ENCODE data around the gene CARMIL1. TPM values are rescaled to one million over a fixed set of nuclear protein-coding genes. Genes with fewer than 3 reads are reported as not detected.
A peak's percentile ranks its signal among the peaks of the same experiment; 100 is the strongest.

CARMIL1 gene
- total RNA-seq, 2 donors from 2014 or later: 3.5 to 4.8 TPM

DNA sequence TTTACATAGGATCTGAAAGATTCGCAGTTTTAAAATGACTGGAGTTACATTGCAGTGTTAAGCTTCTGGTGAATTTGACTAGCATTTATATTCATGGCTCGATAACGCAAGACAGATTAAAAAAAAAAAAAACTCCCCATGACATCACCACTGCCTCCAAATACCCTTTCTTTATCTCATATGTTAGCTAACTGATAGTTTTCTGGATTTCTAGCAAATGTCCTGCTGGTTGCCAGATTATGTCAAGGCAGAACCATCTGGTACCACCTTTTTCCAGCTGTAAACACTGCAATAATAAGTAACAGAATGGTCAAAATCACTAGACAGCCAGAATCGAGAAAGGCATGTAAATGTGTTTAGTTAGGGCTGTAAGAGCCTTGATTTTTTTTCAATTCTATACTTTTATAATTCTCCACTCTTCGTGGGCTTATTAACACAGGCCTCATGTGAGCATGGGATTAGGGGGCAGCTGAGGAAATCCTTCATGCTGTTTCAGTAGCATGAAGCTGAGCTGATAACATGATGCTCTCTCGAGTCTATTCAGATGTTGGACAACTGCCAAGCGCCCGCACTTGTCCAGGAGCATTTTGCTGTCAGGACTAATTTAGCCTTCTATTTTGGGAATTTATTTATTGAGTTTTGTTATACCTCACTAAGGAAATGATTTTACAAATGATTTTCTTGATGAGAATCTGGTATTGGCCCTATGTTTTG, 206.8 kb downstream of the CARMIL1 start:
- no peaks in the 10 kb centered on the region for H3K27me3 Mint-ChIP-seq
- DNase-seq: no peak
- H3K27ac Mint-ChIP-seq: no peak overlapping the region
- no peak overlapping the region for H3K4me3 Mint-ChIP-seq
- ATAC-seq: no peak
- H3K36me3 Mint-ChIP-seq (ENCODE audit: low read depth): peaks cover under 1% of the 10 kb centered on the region
- no peaks in the 10 kb centered on the region for H3K9me3 ChIP-seq (ENCODE audit: control insufficient read depth, low read length, poor library complexity, severe bottlenecking)
- peaks cover 4% of the 10 kb centered on the region for H3K4me1 Mint-ChIP-seq

DNA sequence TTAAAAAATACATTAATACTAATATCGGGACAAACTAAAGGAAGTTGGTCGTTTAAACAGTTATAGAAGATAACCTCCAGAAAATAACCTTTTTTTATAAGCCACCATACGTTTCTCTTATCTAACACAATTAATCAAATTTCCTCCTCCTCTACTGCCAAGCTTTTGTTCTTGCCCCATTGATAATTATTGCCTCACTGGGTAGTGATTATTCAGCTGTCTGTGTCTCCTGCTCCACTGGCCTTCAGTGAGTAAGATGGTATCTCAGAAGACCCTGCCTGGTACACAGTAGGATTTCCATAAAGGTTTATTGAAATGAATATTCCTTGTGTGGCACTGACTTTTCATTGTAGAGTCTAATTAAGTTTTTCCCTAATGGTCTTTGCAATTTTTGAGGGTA, 207.4 kb downstream of the CARMIL1 start:
- Mint-ChIP-seq H3K36me3 (ENCODE audit: low read depth) (no peaks in the 10 kb centered on the region), H3K27me3 (no peaks in the 10 kb centered on the region), H3K4me3 (no peak overlapping the region), H3K27ac (no peak overlapping the region), H3K4me1 (peaks cover 4% of the 10 kb centered on the region)
- no peaks in the 10 kb centered on the region for H3K9me3 ChIP-seq (ENCODE audit: control insufficient read depth, low read length, poor library complexity, severe bottlenecking)
- DNase-seq (no peak), ATAC-seq (no peak)

DNA sequence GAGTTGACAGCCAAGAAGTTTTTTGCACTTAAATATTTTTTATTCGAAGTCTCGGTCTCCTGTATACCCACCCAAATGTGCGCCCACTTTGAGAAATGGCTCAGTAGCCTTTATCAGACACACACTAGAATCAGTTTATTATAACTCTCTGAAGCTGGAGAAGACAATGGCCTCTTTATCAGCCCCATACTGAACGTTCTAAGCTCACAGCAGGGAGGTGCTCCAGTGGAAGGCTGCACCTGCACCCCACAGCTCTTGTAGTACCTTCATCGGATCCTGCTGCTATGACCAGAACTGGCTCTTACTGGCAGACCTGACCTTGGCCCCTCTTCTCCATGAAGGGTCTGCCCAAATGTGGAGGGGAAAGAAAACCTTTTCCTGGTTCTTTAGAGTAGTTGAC, 207.8 kb downstream of the CARMIL1 start:
- H3K4me3 Mint-ChIP-seq: no peak overlapping the region
- H3K36me3 Mint-ChIP-seq (ENCODE audit: low read depth): no peaks in the 10 kb centered on the region
- DNase-seq (no peak), ATAC-seq (no peak)
- H3K27me3 Mint-ChIP-seq: no peaks in the 10 kb centered on the region
- H3K27ac Mint-ChIP-seq: no peak overlapping the region
- no peaks in the 10 kb centered on the region for H3K9me3 ChIP-seq (ENCODE audit: control insufficient read depth, low read length, poor library complexity, severe bottlenecking)
- H3K4me1 Mint-ChIP-seq: peaks cover 4% of the 10 kb centered on the region

DNA sequence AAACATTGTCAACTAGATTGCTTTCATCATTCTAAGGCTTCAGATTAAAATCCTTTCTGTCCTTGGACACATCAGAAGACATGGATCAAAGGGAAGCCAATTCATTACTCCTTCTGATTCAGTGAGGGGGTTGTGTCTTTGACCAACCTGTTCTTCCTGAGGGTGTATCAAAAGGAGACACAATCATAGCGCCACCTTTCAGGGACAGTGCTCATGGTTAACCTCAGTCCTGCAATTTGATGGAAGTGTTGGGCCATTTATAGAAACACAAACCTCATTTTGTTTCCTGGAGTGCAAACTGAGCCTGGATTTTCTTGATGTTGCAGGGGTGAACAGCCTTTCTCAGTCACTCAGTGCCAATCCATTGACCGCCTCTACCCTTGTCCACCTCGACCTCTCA, 209.0 kb downstream of the CARMIL1 start:
- no peak overlapping the region for H3K4me3 Mint-ChIP-seq
- no peak overlapping the region for H3K27ac Mint-ChIP-seq
- DNase-seq (no peak), ATAC-seq (no peak)
- no peaks in the 10 kb centered on the region for H3K9me3 ChIP-seq (ENCODE audit: control insufficient read depth, low read length, poor library complexity, severe bottlenecking)
- H3K4me1 Mint-ChIP-seq: peaks cover 4% of the 10 kb centered on the region
- no peaks in the 10 kb centered on the region for H3K27me3 Mint-ChIP-seq
- H3K36me3 Mint-ChIP-seq (ENCODE audit: low read depth): no peaks in the 10 kb centered on the region

DNA sequence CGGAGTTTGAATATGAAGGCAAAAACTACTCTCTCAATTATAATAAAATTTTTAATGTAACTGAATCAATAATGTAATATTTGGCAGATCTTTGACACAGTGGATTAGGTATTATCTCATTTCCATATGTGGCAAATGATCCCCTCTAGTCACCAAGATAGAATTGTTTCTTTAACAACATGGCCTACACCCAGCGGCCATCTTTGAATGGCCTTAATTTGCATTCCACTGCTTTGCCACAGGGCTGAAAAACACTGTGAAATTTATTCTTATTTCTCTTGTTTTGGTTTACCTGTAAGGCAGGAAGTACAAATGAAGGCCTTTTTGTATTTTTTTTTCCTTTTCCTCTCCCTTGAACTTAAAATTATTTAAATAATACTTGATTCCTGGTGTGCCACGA, 210.2 kb downstream of the CARMIL1 start:
- DNase-seq (no peak), ATAC-seq (no peak)
- H3K4me1 Mint-ChIP-seq: peaks cover 4% of the 10 kb centered on the region
- H3K9me3 ChIP-seq (ENCODE audit: control insufficient read depth, low read length, poor library complexity, severe bottlenecking): no peaks in the 10 kb centered on the region
- no peaks in the 10 kb centered on the region for H3K27me3 Mint-ChIP-seq
- no peak overlapping the region for H3K4me3 Mint-ChIP-seq
- H3K36me3 Mint-ChIP-seq (ENCODE audit: low read depth): no peaks in the 10 kb centered on the region
- H3K27ac Mint-ChIP-seq: peak overlapping the region; percentile 54

DNA sequence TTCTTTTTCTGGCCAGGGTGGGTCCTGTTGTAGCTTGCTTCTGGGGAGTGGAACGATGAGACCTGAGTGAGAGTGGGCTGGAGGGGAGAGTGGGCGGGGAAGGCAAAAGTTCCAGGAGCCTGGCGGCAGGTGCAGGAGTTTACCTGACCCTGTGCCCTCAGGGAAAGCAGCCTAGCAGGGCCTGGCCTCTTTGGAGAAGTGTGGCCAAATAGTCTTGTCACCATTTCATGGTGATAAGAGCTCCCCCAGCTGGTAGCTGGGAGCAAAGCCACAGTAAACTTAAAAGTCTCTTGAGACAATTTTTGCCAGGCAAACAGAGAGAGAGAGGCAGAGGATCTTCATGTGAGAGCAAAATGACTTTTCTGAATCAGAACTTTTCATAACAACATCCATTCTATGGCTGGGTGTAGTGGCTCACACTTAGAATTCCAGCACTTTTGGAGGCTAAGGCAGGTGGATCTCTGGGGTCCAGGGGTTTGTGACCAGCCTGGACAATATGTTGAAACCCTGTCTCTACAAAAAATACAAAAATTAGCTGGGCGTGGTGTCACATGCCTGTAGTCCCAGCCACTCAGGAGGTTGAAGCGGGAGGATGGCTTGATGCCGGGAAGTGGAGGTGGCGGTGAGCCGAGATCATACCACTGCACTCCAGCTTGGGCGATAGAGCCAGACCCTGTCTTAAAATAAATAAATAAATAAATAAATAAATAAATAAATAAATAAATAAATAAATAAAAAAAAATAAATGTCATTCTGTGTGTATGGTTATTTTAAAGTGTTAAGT, 211.0 kb downstream of the CARMIL1 start:
- H3K36me3 Mint-ChIP-seq (ENCODE audit: low read depth): no peaks in the 10 kb centered on the region
- ATAC-seq: peak; percentile 73

DNA sequence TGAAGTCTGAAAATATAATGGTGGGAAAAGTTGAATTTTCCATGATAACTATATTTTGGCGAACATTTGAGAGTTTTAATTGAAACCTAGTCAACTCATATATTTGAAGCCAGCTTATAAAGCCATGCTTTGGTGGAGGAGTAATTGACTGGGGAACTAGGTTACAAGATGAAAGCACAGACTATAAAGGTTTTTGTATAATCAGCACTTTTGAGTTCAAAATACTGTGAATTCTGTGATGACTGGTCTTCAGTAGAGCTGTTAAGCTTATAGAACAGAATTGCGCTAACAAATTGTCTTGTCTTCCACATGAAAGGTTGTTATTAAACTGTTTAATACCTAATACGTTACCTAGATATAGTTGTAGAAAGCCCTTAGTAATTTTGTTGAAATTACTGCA, 213.8 kb downstream of the CARMIL1 start:
- DNase-seq (no peak), ATAC-seq (no peak)
- Mint-ChIP-seq H3K27me3 (no peaks in the 10 kb centered on the region), H3K27ac (no peak overlapping the region), H3K4me3 (no peak overlapping the region), H3K4me1 (peaks cover 4% of the 10 kb centered on the region), H3K36me3 (ENCODE audit: low read depth) (no peaks in the 10 kb centered on the region)
- no peaks in the 10 kb centered on the region for H3K9me3 ChIP-seq (ENCODE audit: control insufficient read depth, low read length, poor library complexity, severe bottlenecking)

More for the DNA sequence above, 211.0 kb downstream of the CARMIL1 start:
- Mint-ChIP-seq H3K4me1 (peaks cover 4% of the 10 kb centered on the region), H3K4me3 (no peak overlapping the region), H3K27ac (peak overlapping the region; percentile 54), H3K27me3 (no peaks in the 10 kb centered on the region)
- H3K9me3 ChIP-seq (ENCODE audit: control insufficient read depth, low read length, poor library complexity, severe bottlenecking): no peaks in the 10 kb centered on the region
- peak; percentile 14 to 50 (median 18) for DNase-seq

DNA sequence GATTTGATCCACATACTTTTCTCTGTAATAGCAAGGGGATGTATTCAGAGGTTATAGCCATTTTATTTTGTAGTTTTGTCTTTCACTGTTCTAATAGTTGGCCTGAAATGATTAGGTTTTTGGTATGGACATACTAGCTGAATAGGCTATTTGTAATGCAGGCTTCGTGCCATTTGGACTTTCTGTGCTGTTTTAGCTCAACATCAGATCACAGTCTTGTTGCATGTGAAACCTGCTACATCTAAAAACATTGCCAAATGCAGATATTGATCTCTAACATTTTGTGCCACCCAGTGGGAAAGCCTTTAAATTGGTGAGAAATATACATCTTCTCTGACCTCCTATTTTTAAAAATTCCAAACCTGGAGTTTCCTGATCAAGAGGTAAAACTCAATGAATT, 215.3 kb downstream of the CARMIL1 start:
- H3K27ac Mint-ChIP-seq: no peak overlapping the region
- no peaks in the 10 kb centered on the region for H3K27me3 Mint-ChIP-seq
- ATAC-seq (no peak), DNase-seq (no peak)
- H3K4me3 Mint-ChIP-seq: no peak overlapping the region
- peaks cover 4% of the 10 kb centered on the region for H3K4me1 Mint-ChIP-seq
- H3K36me3 Mint-ChIP-seq (ENCODE audit: low read depth): no peaks in the 10 kb centered on the region
- no peaks in the 10 kb centered on the region for H3K9me3 ChIP-seq (ENCODE audit: control insufficient read depth, low read length, poor library complexity, severe bottlenecking)

DNA sequence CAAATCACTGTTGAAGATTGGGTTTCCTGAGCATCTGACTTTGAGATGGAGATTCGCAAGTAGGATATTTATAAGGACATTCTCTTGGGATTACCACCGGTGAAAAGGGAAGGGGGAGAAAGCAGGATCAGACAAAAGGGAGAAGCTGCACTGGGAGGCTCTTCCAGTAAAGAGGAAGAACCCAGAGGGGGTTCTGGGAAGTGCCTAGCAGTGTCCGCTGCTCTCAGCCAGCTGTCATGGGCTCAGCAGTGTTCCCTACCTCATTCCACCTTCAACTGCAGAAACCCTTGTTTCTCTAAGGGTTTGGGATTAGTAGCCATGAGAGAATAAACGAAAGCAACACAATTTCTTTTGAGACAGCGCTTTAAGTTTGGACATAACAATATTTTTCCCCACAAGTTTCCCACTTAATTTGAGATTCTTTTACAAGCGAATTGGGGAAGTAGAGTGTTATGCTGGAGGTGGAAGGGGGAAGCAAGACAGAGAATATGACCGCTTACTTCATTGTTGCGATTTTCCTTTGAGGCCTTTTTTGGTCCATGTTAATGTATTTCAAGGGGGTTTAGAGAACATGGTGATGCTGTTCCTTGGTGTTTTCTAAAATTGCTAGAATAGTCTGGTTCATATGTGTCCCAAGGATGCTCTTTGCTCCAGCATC, 218.3 kb downstream of the CARMIL1 start:
- ATAC-seq (no peak), DNase-seq (no peak)
- Mint-ChIP-seq H3K27ac (no peak overlapping the region), H3K27me3 (no peaks in the 10 kb centered on the region), H3K4me1 (no peaks in the 10 kb centered on the region), H3K36me3 (ENCODE audit: low read depth) (peaks cover 2% of the 10 kb centered on the region), H3K4me3 (no peak overlapping the region)
- H3K9me3 ChIP-seq (ENCODE audit: control insufficient read depth, low read length, poor library complexity, severe bottlenecking): no peaks in the 10 kb centered on the region

DNA sequence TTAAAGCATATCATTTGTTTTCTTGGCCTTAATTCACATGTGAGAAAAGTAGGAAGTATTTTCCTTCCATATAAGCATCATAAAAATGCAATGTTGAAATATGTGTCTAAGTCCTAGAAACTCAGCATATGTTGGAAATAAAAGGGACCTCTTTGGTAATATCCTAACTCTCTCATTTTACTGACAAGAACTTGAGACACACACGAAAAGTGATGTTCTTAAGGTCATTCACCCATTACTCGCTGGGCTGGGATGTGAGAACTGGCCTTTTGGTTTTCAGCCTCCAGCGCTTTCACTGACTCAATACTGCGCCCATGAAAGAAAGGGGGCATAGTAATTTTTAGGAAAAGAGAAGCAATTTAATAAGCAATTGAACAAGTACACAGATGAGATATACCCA, 219.3 kb downstream of the CARMIL1 start:
- no peak overlapping the region for H3K27ac Mint-ChIP-seq
- no peak overlapping the region for H3K4me3 Mint-ChIP-seq
- ATAC-seq (no peak), DNase-seq (no peak)
- H3K4me1 Mint-ChIP-seq: no peaks in the 10 kb centered on the region
- no peaks in the 10 kb centered on the region for H3K9me3 ChIP-seq (ENCODE audit: control insufficient read depth, low read length, poor library complexity, severe bottlenecking)
- H3K36me3 Mint-ChIP-seq (ENCODE audit: low read depth): peaks cover 4% of the 10 kb centered on the region
- no peaks in the 10 kb centered on the region for H3K27me3 Mint-ChIP-seq

DNA sequence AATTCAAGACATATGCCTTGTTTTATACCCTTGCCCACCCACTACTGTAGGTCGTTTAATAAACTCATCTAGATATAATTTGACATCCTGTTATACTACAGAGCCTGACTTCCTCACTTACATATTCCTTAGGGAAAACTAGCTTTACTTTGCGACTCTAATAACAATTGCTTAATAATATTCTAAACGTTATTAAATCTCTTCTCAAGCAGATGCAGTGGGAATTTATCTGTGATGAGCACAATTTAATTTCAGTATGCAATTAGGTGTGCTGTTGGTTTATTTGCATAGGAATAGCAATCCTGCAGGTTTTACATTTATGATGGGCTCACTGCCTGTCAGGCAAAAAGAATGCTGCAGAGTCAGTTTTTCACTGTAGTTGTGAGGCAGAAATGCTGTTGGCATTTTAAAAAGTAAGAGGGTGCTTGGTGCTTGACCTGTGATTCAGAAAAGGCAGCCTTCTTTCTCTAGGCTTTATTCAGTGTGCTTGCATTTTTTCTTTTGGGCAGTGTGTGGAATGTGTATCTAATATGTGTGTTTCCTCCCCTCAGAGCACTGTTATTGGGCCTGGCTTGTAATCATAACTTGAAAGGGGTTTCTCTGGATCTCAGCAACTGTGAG, 220.6 kb downstream of the CARMIL1 start:
- no peaks in the 10 kb centered on the region for H3K9me3 ChIP-seq (ENCODE audit: control insufficient read depth, low read length, poor library complexity, severe bottlenecking)
- peaks cover 4% of the 10 kb centered on the region for H3K36me3 Mint-ChIP-seq (ENCODE audit: low read depth)

DNA sequence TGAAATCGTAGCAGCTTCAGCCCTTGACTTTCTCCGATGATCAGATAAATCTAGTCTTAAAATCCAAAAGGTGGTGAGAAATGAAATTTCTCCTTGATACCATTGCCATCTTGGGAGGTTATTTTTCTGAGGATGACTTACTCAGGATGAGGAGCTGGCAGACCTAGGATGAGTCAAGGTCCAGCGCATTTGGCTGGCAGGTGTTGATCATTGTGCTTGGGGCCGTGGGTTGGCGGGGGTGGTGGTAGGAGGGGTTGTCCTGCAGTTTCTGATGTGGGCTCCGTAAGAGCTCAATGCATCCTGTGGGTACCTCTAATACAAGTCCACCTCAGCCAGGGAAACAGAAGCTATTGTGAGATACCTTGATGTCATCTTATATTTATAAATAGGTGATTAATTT, 224.5 kb downstream of the CARMIL1 start:
- H3K36me3 Mint-ChIP-seq (ENCODE audit: low read depth): peaks cover 4% of the 10 kb centered on the region
- no peak overlapping the region for H3K4me3 Mint-ChIP-seq
- DNase-seq: no peak
- H3K27me3 Mint-ChIP-seq: no peaks in the 10 kb centered on the region
- H3K4me1 Mint-ChIP-seq: no peaks in the 10 kb centered on the region
- ATAC-seq: no peak
- no peaks in the 10 kb centered on the region for H3K9me3 ChIP-seq (ENCODE audit: control insufficient read depth, low read length, poor library complexity, severe bottlenecking)
- H3K27ac Mint-ChIP-seq: no peak overlapping the region

More for the DNA sequence above, 220.6 kb downstream of the CARMIL1 start:
- no peak overlapping the region for H3K27ac Mint-ChIP-seq
- no peaks in the 10 kb centered on the region for H3K27me3 Mint-ChIP-seq
- DNase-seq: no peak
- no peaks in the 10 kb centered on the region for H3K4me1 Mint-ChIP-seq
- H3K4me3 Mint-ChIP-seq: no peak overlapping the region
- no peak for ATAC-seq

DNA sequence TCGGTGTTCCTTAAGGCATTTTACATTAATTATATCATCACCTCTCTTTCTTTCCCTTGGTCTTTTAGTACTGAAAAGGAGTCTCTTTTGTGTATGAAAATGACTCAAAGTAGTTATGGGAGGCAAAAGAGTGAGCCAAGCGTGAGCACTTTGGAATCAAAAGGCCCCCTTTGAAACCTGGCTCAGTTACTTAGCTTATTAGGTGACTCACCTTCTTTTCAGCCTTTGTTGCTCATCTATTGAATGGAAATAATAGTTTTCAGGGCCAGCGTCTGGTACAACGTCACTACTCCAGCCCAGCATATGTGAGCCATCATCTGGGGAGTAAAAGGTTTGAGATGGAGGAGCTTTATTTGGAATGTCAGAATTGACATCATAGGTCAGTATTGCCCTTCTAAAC, 225.5 kb downstream of the CARMIL1 start:
- Mint-ChIP-seq H3K4me3 (no peak overlapping the region), H3K27ac (no peak overlapping the region), H3K4me1 (no peaks in the 10 kb centered on the region), H3K36me3 (ENCODE audit: low read depth) (peaks cover 4% of the 10 kb centered on the region), H3K27me3 (no peaks in the 10 kb centered on the region)
- no peak for DNase-seq
- ATAC-seq: no peak
- no peaks in the 10 kb centered on the region for H3K9me3 ChIP-seq (ENCODE audit: control insufficient read depth, low read length, poor library complexity, severe bottlenecking)
